Prostate gland (tissue), 2 donors: ENCODE data around the gene DSCAML1. TPM values are rescaled to one million over a fixed set of nuclear protein-coding genes. Genes with fewer than 3 reads are reported as not detected.

Experiments
- DNase-seq: peaks from one replicate; pipeline ENCODE4 v3.0.0-alpha.2; 2019; ENCODE audit warnings: low spot score
- H3K27ac ChIP-seq, 2 donors: fragments of 200-600 bp; sonication (generic); 2 replicates each; pipeline ENCODE4 v1.5.1; 2017 to 2019
- H3K27me3 ChIP-seq: fragments of 200-600 bp; sonication (generic); replicated peaks from 2 replicates; pipeline ENCODE4 v1.5.1; 2019; ENCODE audit not compliant: insufficient read depth
- H3K36me3 ChIP-seq, 2 donors: fragments of 200-600 bp; sonication (generic); 1 replicate in 1 of 2; 2 replicates in 1 of 2; pipeline versions ENCODE4 v1.5.1 to v1.8.1; 2017 to 2019
- H3K4me1 ChIP-seq: fragments of 200-600 bp; sonication (generic); replicated peaks from 2 replicates; pipeline ENCODE4 v1.5.1; 2019
- H3K4me3 ChIP-seq, 2 donors: fragments of 200-600 bp; sonication (generic); 2 replicates each; pipeline ENCODE4 v1.5.1; 2017 to 2019
- H3K9me3 ChIP-seq: fragments of 200-600 bp; sonication (generic); 2 replicates; pipeline ENCODE4 v1.5.1; 2017
- CTCF ChIP-seq, 4 experiments: fragments of 200-600 bp in 2 of 4; fragments of 450-650 bp in 2 of 4; sonication (generic) in 2 of 4; IDR thresholded peaks; 1 replicate in 3 of 4; 2 replicates in 1 of 4; pipeline ENCODE4 v1.5.1; 2016 to 2019; ENCODE audit warnings: antibody characterized with exemption in 4 of 4, mild to moderate bottlenecking in 2 of 4, moderate library complexity in 2 of 4
- POLR2A ChIP-seq: fragments of 450-650 bp; IDR thresholded peaks from one replicate; pipeline ENCODE4 v1.6.1; 2016; ENCODE audit warnings: antibody characterized with exemption, mild to moderate bottlenecking
- POLR2AphosphoS5 ChIP-seq: sonication (generic); formaldehyde crosslinking; IDR thresholded peaks from one replicate; pipeline ENCODE4 v1.6.1; 2017; ENCODE audit warnings: antibody characterized with exemption
- WGBS: methylation state at CpG from one replicate; pipeline ENCODE4 v1.1.5; 2018; 5-methylcytosine and 5-hydroxymethylcytosine counted together
- intact Hi-C: fragments of 100-400 bp; cut with DNase I; formaldehyde crosslinking; loops from one replicate; pipeline ENCODE4 v1.14.2; 2022
- total RNA-seq, 2 donors: library from RNA; depleted of rRNA; stranded (reverse); fragments of >200 nt; gene quantifications; one replicate each; pipeline ENCODE4 v1.1.0, GENCODE V29; 2016

DSCAML1 gene
- total RNA-seq, 2 donors from 2014 or later: 0.14 to 2.8 TPM

GRCh38 chr11:117439256-117439655, 357.8 kb downstream of the DSCAML1 start:
- WGBS: 83% methylated on average over 13 of the region's 13 CpGs
- Histone ChIP-seq H3K27ac (no peak overlapping the region), H3K36me3 (no peaks in the 10 kb centered on the region), H3K9me3 (no peaks in the 10 kb centered on the region), H3K4me3 (no peak overlapping the region), H3K27me3 (peaks cover 2% of the 10 kb centered on the region), H3K4me1 (no peaks in the 10 kb centered on the region)
- intact Hi-C loops: no loop called here
- TF ChIP-seq POLR2A (no peak), CTCF (IDR thresholded peaks at IDR 0.05) (no peak), POLR2AphosphoS5 (no peak)
- no peak for DNase-seq

GRCh38 chr11:117438371-117439000, 358.5 kb downstream of the DSCAML1 start:
- Histone ChIP-seq H3K4me3 (no peak overlapping the region), H3K27me3 (no peaks in the 10 kb centered on the region), H3K4me1 (no peaks in the 10 kb centered on the region), H3K36me3 (no peaks in the 10 kb centered on the region), H3K27ac (no peak overlapping the region), H3K9me3 (no peaks in the 10 kb centered on the region)
- DNase-seq: no peak
- WGBS: 92% methylated on average over 17 of the region's 17 CpGs
- TF ChIP-seq POLR2A: no peak
- no peak for TF ChIP-seq CTCF (IDR thresholded peaks at IDR 0.05)
- no peak for TF ChIP-seq POLR2AphosphoS5
- intact Hi-C loops: no loop called here

GRCh38 chr11:117437791-117438130, 359.3 kb downstream of the DSCAML1 start:
- H3K36me3 ChIP-seq: no peaks in the 10 kb centered on the region
- intact Hi-C loops: no loop called here
- H3K27me3 ChIP-seq: no peaks in the 10 kb centered on the region
- no peak overlapping the region for H3K27ac ChIP-seq
- TF ChIP-seq CTCF (IDR thresholded peaks at IDR 0.05) (no peak), POLR2AphosphoS5 (no peak), POLR2A (no peak)
- 89% methylated on average over 14 of the region's 14 CpGs for WGBS
- H3K4me3 ChIP-seq: no peak overlapping the region
- no peak for DNase-seq
- no peaks in the 10 kb centered on the region for H3K4me1 ChIP-seq
- no peaks in the 10 kb centered on the region for H3K9me3 ChIP-seq

GRCh38 chr11:117437041-117437790, 359.8 kb downstream of the DSCAML1 start:
- Histone ChIP-seq H3K4me3 (no peak overlapping the region), H3K9me3 (no peaks in the 10 kb centered on the region), H3K27ac (no peak overlapping the region), H3K4me1 (no peaks in the 10 kb centered on the region), H3K36me3 (no peaks in the 10 kb centered on the region), H3K27me3 (no peaks in the 10 kb centered on the region)
- intact Hi-C loops: no loop called here
- DNase-seq: no peak
- WGBS: 83% methylated on average over 23 of the region's 23 CpGs
- TF ChIP-seq POLR2A (no peak), CTCF (IDR thresholded peaks at IDR 0.05) (no peak)

- intact Hi-C loops: no loop called here
- WGBS: 74% methylated on average over 5 of the region's 6 CpGs
- Histone ChIP-seq H3K27me3 (no peaks in the 10 kb centered on the region), H3K27ac (no peak overlapping the region), H3K9me3 (no peaks in the 10 kb centered on the region), H3K36me3 (no peaks in the 10 kb centered on the region), H3K4me1 (no peaks in the 10 kb centered on the region), H3K4me3 (no peak overlapping the region)
- TF ChIP-seq CTCF (IDR thresholded peaks at IDR 0.05) (no peak), POLR2A (no peak), POLR2AphosphoS5 (no peak)
- no peak for DNase-seq
Observed at GRCh38 chr11:117435326-117435725, 361.7 kb downstream of the DSCAML1 start.
